Endothelial cell of umbilical vein (primary cell): ENCODE results near the gene R3HCC1L. TPM values are rescaled to one million over a fixed set of nuclear protein-coding genes. Genes with fewer than 3 reads are reported as not detected.

Experiments
- BruUV-seq: library from RNA; stranded (reverse); fragments of 400-500 nt; replicated peaks from 2 replicates; lab custom pipeline; 2021; lab: Mats Ljungman, UMichigan
- CTCF ChIA-PET: fragments of 300-600, 350-600 bp; sonication (Branson Sonifier 250); formaldehyde crosslinking; loops from one replicate; lab custom pipeline; 2021; ENCODE audit warnings: antibody characterized with exemption, inconsistent platforms; lab: Charles Lee
- POLR2A ChIA-PET: fragments of 300-600, 350-600 bp; sonication (Branson Sonifier 250); formaldehyde crosslinking; loops from one replicate; lab custom pipeline; 2021; ENCODE audit warnings: antibody characterized with exemption, inconsistent platforms; lab: Charles Lee
- DNase-seq: peaks from one replicate; pipeline ENCODE4 v3.0.0-alpha.2; 2011; ENCODE audit warnings: low read depth, low spot score
- FAIRE-seq: peaks from 2 replicates; lab custom pipeline; 2011; peaks lifted over from hg19 to GRCh38; lab: Jason Lieb, UNC
- H2AFZ ChIP-seq: 2 replicates; pipeline ENCODE4 v1.6.0; 2012; ENCODE audit warnings: low read depth, low read length, control low read depth, inconsistent platforms
- H3K27ac ChIP-seq: 2 replicates; pipeline ENCODE4 v1.5.1; 2011; ENCODE audit warnings: low read depth, mild to moderate bottlenecking, control low read depth, low read length, moderate library complexity; ENCODE audit not compliant: insufficient read depth
- H3K27me3 ChIP-seq, 2 experiments: 2 replicates each; pipeline versions ENCODE4 v1.6.0 to v1.6.1; 2011; ENCODE audit warnings: low read length in 2 of 2, mixed read lengths in 1 of 2; ENCODE audit not compliant: control insufficient read depth in 2 of 2, insufficient read depth in 2 of 2
- H3K36me3 ChIP-seq, 2 experiments: 2 replicates in 1 of 2; 3 replicates in 1 of 2; pipeline ENCODE4 v1.5.1; 2011; ENCODE audit warnings: low read length in 2 of 2, mild to moderate bottlenecking in 1 of 2, moderate library complexity in 1 of 2; ENCODE audit not compliant: control insufficient read depth in 2 of 2, insufficient read depth in 2 of 2; ENCODE audit errors: extremely low read depth in 1 of 2
- H3K4me1 ChIP-seq: 3 replicates; pipeline ENCODE4 v1.5.1; 2011; ENCODE audit warnings: mild to moderate bottlenecking, low read length; ENCODE audit not compliant: control insufficient read depth, insufficient read depth; ENCODE audit errors: extremely low read depth
- H3K4me2 ChIP-seq: 2 replicates; pipeline ENCODE4 v1.6.1; 2011; ENCODE audit warnings: low read length, control low read depth, mixed read lengths; ENCODE audit not compliant: insufficient read depth
- H3K4me3 ChIP-seq, 3 experiments: fragments of 200-600 bp in 1 of 3; sonication (generic), shearing (Covaris generic) in 1 of 3; replicated peaks in 1 of 3; 2 replicates each; pipeline ENCODE4 v1.5.1; 2011 to 2016; ENCODE audit warnings: control low read depth in 3 of 3, low read length in 3 of 3, mild to moderate bottlenecking in 2 of 3, inconsistent platforms in 1 of 3, low read depth in 1 of 3, moderate library complexity in 1 of 3; ENCODE audit not compliant: insufficient read depth in 1 of 3
- H3K79me2 ChIP-seq: 2 replicates; pipeline ENCODE4 v1.6.0; 2012; ENCODE audit warnings: low read length, inconsistent platforms; ENCODE audit not compliant: control insufficient read depth, insufficient read depth
- H3K9ac ChIP-seq: replicated peaks from 2 replicates; pipeline ENCODE3; 2011; ENCODE audit warnings: low read length, control low read depth; ENCODE audit not compliant: insufficient read depth; ENCODE audit errors: extremely low read depth
- H3K9me1 ChIP-seq: replicated peaks from 3 replicates; pipeline ENCODE4 v1.6.0; 2011; ENCODE audit warnings: mild to moderate bottlenecking, low read length; ENCODE audit not compliant: control insufficient read depth, insufficient read depth; ENCODE audit errors: extremely low read depth
- H3K9me3 ChIP-seq: replicated peaks from 2 replicates; pipeline ENCODE4 v1.5.1; 2012; ENCODE audit warnings: low read length, inconsistent platforms; ENCODE audit not compliant: control insufficient read depth, insufficient read depth
- H4K20me1 ChIP-seq: replicated peaks from 2 replicates; pipeline ENCODE3; 2011; ENCODE audit warnings: mild to moderate bottlenecking, low read length; ENCODE audit not compliant: control insufficient read depth, insufficient read depth; ENCODE audit errors: extremely low read depth
- CTCF ChIP-seq, 2 donors: IDR thresholded peaks; 1 replicate in 1 of 2; 2 replicates in 1 of 2; pipeline ENCODE4 v1.5.1; 2011; ENCODE audit warnings: low read length in 2 of 2, mild to moderate bottlenecking in 2 of 2, moderate library complexity in 2 of 2, control low read depth in 1 of 2, inconsistent platforms in 1 of 2, low read depth in 1 of 2; ENCODE audit not compliant: insufficient read depth in 1 of 2; ENCODE audit errors: extremely low read depth in 1 of 2
- FOS ChIP-seq: IDR thresholded peaks from 2 replicates; pipeline ENCODE4 v1.6.1; 2011; ENCODE audit warnings: mild to moderate bottlenecking, low read length, moderate library complexity, borderline replicate concordance; ENCODE audit not compliant: insufficient read depth
- JUN ChIP-seq: IDR thresholded peaks from 2 replicates; pipeline ENCODE4 v1.6.1; 2011; ENCODE audit warnings: borderline replicate concordance, low read depth; ENCODE audit not compliant: insufficient read length, insufficient read depth
- POLR2AphosphoS5 ChIP-seq: IDR thresholded peaks from 2 replicates; pipeline ENCODE4 v1.6.1; 2012; ENCODE audit warnings: low read depth, mild to moderate bottlenecking, control low read depth, low read length, moderate library complexity; ENCODE audit not compliant: insufficient read depth
- dilution Hi-C: fragments of 300-500 bp; cut with MboI; formaldehyde crosslinking; loops from one replicate; pipeline ENCODE4 v1.15.0; 2019; ENCODE audit warnings: low sequenced_read_pairs; ENCODE audit not compliant: extremely low pct_ligation_motif_present
- intact Hi-C: fragments of 100-400 bp; cut with micrococcal nuclease; formaldehyde crosslinking; loops from one replicate; pipeline ENCODE4 v1.10.0; 2022
- polyA plus RNA-seq, 4 experiments: library from polyadenylated mRNA; depleted of rRNA in 3 of 4; stranded (reverse) in 3 of 4; unstranded in 1 of 4; fragments of >200 nt; gene quantifications; 2 replicates each; pipeline versions ENCODE4 v1.2.1 to v1.2.3, GENCODE V29; 2011 to 2012; ENCODE audit warnings: missing spikeins in 1 of 4
- total RNA-seq: library from RNA; stranded (reverse); gene quantifications from 2 replicates; pipeline ENCODE4 v1.2.3, GENCODE V29; 2021

R3HCC1L gene
- total and polyA plus RNA-seq, 2 donors (not counting 3 experiments of a cell fraction or from before 2014, with no cell fraction given) = 6.3 to 12.4 TPM

DNA sequence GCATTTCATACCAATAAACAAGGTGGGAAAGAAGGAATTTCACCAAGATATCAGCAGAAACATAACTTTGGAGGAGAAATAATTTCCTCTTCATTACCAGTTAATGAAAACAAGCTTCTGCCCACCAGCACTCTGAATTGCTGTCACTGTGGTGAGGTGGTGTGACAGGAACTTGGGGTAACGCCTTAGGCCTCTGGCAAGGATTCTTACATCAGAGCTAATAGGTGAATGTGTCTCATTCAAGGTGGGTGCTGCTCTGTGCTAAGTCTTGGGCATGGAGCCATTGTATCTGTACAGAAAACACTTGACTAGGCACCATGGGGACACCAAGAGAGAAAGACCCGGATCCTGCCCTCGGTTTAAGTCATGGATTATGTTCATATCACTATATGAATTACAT is 141.9 kb downstream of the R3HCC1L start:
- BruUV-seq = no TSS peak
- no peak overlapping the region for H3K27ac ChIP-seq

More for the DNA sequence above, 141.9 kb downstream of the R3HCC1L start:
- dilution Hi-C loops = no loop called here
- Histone ChIP-seq H3K4me1 (no peaks in the 10 kb centered on the region), H2AFZ (no peak overlapping the region), H3K79me2 (no peaks in the 10 kb centered on the region), H3K9ac (no peak overlapping the region), H3K9me3 (no peaks in the 10 kb centered on the region), H4K20me1 (no peaks in the 10 kb centered on the region), H3K9me1 (no peaks in the 10 kb centered on the region), H3K27me3 (peaks cover 2 to 15% of the 10 kb centered on the region in 2 experiments), H3K4me3 (no peak overlapping the region), H3K4me2 (no peak overlapping the region), H3K36me3 (no peaks in the 10 kb centered on the region)
- ChIA-PET POLR2A (no interaction called here), CTCF (interaction anchor here (0.7 kb wide), 1 partner anchor 19 kb away, joined by 3 read pairs; no protein-coding TSS in a partner anchor)
- DNase-seq (no peak), FAIRE-seq (no peak)
- intact Hi-C loops = no loop called here
- TF ChIP-seq POLR2AphosphoS5 (no peak), CTCF (IDR thresholded peaks at IDR 0.05; ENCODE audit: extremely low read depth in 1 of 2, insufficient read depth in 1 of 2, low read depth in 1 of 2, low read length in 2 of 2) (no peak), FOS (no peak), JUN (no peak)
